Germinal center (tissue), 1 donor: ENCODE results near the gene RAD51B.

Experiments used
- DNase-seq: peaks from one replicate; pipeline ENCODE4 v3.0.0; 2012; ENCODE audit warnings: mixed read lengths, low spot score

Gene RAD51B

DNA sequence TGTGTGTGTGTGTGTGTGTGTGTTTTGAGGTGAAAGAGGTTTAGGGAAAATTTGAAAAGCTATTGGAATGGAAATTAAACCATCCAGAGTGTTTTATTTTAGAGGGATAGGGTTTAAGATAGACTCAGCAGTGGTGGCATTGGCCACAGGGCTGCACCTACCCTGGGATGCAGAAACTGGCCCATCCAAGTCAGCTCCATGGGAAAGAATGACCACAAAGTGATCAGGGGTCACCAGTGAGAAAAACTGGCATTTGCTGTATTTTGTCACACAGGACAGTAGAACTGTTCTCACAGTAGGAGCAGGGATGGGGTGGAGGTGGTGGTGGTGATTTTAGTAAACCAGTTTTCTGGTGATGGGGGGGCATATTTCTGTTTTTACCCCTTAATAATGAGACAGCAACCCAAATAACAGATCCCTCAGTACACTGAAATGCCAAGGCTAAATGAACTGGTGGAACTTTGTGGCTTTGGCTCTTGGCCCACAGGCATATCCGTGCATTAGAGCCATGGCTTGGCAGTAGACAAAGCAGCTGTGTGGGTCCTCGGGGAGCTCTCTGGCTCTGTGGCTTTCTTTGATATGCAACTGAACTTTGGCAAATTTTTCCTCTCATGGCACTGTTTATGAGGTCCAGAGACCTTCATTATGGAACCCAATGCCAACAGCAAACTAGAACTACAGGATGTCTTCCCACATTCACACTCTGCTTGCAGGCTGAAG, 625.0 kb downstream of the RAD51B start:
- no peak for DNase-seq

DNA sequence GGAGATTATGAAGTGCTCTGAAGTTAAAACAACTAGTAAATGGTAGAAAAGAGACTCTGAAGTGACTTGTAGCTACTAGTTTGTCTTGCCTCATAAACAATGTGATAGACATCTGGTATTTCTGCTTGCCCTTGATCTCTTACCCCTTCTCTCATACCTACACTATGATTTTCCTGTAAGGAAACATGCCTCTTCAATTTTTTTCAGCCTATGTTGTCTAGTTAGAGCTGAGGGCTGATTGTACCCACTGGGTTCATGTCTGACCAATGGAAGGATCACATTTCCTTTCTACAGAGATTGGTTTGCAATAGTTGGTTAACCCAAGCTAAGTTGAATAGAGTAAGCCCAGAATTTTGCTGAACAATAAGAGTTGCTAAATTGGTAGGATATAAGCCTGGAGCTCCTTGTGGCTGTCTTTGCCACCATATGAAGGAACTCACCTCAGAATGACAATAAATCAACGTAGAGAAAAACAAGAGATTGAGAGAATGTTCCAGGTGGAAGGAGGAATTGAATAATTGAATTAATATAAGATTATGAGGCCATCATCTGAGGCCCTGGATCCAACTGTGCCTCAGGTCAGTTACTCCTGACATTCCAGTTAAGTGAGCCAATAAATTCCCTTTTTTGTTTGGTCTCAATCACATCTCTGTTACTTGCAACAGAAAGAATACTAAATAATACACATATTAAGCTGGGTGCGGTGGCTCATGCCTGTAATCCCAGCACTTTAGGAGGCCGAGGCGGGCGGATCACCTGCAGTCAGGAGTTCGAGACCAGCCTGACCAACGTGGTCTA, 626.9 kb downstream of the RAD51B start:
- DNase-seq, result no peak

GRCh38 chr14:68447581-68448251, 628.1 kb downstream of the RAD51B start:
- no peak for DNase-seq

- DNase-seq, result no peak
These were observed 628.8 kb downstream of the RAD51B start for GRCh38 chr14:68448252-68448902.

DNA sequence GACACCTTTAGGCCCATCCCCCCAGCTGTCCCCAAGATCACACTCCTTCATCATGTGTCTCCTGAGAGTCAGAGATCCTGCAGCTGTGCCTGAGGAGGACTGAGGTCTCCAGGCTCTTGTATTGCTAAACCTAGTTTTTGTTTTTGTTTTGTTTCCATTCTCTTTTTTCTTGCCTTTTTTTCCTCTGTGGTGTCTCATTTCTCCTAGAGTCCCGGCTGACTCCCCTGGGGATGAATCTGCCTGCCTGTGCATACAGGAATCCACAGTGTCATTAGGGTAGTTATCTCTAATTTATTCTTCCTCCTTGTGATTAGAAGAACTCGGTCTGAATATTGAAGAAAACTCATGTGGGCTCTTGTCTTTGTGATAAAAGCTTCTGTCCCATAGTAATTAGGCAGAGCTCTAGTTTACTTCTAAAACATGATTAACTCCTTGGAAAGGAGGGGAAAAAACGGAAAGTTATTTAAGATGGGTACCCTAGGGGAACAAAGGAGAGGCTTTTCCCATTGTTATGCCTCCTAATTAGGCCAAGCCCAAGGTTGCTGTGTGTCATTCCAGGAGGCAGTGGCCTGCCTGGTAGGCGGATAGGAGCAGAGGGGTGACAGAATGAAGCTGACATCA, 630.1 kb downstream of the RAD51B start:
- DNase-seq, result no peak

DNA sequence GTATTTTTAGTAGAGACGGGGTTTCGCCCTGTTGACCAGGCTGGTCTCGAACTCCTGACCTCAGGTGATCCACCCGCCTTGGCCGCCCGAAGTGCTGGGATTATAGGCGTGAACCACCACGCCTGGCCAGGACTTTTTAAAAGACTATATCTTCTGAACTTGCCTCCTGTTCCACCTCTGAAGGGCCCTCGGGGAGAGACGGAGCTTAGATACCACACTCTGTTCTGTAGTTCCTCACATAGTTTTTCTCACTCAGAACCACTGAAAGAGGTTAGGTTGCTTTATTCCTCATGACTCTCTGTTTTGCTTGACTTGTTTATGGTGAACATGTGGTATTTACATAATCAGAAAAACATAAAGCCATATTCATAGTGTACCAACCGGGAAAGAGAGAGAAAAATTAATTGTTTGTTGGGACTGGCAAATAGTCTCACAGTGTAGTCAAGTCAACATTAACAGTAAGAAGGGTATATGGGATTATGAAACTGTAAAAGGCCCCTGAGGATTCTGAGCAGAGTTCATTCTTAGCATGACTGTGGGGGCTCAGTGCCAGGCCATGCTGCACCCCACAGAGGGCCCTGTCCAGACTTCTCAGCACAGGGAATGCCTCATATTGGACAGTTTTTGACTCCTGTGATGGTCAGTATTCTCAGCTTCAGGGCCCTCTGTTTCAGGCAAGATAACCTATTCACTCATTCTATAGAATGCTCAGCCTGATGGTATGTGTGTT, 631.0 kb downstream of the RAD51B start:
- no peak for DNase-seq

DNA sequence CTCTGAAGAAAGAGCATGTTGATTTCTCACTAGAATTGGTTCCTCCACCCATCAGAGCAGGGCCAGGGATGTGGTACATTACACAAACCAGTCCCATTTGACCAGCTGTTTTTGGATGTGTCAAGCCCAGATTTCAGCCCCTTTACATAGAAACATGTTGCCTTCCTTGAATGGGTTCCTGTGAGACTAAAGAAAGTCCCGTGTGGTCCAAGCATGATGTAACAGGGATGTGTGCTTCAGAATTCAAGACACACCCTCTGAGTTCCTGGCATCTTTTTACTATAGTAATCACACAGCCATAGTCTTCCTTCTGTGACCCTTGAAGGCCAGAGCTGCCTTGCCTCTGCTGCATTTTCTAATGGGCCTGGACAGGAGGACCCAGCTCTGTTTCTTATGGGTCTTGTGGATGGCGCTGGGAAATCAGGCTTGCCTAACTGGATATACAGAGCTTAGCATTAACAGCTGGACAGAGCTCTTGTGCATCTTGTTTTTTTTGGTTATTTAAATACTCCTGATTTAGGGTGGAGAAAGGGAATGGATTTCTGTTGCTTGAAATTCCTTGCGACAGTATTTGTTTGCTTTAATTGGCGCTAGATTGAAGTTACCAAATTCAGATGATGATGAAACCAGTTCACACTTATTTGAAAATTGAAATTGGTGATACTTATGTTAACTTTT, 632.3 kb downstream of the RAD51B start:
- no peak for DNase-seq

DNA sequence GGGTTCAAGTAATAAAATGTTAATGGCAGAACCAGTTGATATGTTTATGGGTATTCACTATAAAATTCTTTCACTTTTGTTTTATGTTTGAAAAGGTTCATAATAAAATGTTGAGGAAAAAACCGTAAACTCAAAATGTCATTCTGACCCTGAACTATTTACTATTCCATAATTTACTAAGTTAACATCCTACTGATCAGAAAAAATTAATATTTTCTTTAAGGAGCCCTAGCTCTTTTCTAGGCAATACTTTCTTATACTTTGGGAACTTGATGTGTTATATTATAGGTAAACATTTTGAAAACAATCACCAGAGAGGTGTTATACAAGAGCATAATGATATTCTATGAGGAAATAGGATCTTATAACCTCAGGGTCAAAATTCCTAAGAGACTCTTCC, 638.7 kb downstream of the RAD51B start:
- DNase-seq, result no peak

DNA sequence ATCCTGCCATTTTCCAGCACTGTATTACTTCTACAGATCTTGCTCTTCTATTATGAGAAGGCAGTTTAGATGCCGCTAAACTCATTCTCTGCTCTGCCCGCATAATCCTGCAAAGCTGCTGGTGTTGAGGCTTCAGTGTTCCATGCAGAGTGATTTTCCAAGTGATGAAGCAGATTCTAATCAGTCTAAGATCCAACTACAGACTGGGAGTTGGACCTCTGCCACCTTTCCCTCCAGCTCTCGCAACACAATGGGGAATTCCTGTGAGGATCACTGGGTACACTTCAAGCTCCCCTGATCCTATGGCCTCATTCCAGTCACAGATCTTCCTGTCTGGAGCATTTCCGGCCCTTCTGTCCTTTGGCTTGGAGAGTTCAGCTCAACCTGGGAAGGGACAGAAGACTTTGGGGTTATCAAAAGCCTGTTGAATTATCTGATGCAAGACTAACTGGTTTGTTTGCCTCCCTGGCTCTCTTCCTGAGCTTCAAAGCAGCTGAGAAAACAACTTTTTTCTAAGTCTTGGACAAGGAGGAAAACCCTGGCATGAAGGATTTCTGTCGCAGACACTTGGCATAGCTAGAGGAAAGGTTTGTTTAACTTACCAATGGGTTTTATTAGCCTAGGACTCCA, 639.4 kb downstream of the RAD51B start:
- no peak for DNase-seq

- no peak for DNase-seq
These were observed 640.0 kb downstream of the RAD51B start for GRCh38 chr14:68459480-68460136.

DNA sequence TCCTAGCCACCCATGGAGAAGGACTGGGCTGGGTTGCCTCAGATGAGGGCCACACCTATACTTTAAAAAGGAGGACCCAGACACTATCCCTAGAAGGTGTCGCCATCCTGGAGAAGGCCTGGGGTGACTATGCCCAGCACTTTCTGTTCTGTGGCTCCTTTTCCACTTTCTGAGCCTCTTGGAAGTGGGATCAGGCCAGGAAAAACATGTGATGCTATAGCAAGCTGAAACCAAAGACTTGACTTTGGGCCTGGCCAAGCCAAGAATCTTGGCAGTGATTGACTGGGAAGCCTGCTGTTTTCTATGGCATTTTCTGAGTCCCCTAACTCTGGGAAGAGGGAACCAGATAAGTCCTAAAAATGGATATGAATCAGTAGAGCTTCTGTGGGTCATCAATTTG, 641.0 kb downstream of the RAD51B start:
- DNase-seq, result no peak

DNA sequence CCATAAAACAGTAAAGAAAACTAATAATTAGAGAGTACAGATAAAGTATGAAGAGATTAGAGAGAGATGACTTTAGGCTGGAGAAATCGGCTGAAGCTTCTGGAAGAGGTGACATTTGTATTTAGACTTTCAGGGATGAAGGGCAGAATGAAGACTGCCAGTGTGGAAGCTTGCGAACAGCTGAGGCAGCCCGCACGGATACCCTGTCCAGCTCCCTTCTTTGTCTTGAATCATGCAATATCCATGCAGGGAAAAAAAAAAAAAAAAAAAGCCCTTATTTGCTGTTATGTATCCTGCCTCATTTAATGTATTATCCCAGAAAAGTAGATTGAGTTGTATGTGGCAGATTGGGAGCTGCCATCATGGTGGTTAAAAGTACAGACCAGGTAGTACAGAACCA, 641.5 kb downstream of the RAD51B start:
- no peak for DNase-seq

GRCh38 chr14:68462683-68463082, 643.1 kb downstream of the RAD51B start:
- DNase-seq, result no peak

DNA sequence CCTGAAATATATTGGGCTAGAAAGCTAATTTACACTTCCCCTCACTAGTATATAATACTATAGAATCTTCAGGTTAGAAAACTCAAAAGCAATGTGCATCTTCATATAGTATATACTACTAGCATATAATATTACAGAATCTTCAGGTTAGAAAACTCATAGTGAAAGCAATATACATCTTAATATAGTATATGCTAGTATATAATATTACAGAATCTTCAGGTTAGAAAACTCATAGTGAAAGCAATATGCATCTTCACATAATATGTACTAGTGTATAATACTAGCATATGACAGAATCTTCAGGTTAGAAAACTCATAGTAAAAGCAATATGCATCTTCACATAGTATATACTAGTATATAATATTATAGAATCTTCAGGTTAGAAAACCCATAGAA, 643.7 kb downstream of the RAD51B start:
- no peak for DNase-seq

DNA sequence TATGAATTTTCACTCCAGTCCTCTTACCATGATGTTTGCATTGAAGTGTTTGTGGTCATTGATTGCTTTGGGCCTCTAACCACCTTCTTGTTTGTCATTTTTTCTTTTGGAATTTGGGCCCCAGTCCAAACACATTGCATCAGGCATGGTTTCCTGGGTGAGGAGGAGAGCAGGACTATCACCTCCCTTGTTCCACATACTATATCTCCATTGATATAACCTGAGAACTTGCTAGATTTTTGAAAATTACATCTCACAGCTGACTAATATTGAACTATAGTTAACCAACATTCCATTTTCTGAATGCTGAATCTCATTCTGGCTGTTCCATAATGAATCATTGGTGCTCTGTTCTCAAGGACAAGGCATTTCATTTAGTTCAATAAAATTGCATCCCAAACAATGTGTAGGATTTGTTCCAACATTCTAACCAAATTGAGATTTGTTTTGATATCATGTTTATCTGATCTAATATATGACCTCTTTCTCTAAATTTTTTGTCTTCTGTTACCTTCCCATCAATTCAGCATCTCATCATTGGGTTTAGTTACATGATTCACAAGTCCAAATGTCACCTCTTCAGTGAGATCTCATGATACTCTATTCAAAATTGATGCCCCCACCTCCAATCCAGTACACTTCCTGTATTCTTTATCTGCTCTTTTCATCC, 644.3 kb downstream of the RAD51B start:
- DNase-seq, result no peak

DNA sequence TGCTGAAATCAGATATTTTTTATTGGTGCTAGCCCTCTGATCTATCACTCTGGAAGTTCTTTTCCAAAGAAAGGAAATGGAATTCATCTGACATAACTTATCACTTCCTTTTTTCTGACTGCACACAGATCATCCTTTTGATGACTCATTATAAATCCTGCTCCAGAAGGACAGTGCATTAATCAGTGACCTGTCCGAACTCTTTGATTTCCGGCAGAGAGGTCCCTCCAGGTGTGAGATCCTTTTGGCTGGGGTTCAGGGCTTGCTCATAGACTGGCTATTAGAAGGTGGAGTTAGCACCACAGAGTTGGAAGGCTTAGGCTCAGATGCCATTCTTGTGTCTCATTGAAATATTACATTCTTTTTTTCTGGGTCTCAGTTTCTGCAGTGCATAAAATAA, 645.1 kb downstream of the RAD51B start:
- DNase-seq, result no peak

DNA sequence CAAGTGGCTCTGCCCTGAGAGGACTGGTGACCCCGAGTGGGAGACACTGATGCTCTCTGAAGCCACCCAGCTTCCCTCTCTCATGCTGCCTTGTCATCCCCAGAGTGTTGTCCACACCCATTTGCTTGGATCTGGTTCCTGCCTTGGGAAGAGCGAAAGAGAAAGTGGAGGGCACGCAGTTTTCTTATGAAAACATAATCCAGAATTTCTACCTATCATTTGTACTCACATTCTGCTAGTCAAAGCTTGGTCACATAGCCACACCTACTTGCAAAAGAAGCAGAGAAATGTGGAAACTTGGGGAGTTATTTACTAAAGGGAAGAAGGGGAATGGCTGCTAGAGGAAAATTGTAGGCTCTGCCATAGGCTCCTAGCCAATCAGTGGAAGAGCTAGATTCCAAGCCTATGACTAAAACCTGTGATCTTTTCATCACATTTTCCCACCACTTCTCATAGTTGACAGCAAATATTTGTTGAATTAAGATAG, 647.0 kb downstream of the RAD51B start:
- DNase-seq, result no peak

DNA sequence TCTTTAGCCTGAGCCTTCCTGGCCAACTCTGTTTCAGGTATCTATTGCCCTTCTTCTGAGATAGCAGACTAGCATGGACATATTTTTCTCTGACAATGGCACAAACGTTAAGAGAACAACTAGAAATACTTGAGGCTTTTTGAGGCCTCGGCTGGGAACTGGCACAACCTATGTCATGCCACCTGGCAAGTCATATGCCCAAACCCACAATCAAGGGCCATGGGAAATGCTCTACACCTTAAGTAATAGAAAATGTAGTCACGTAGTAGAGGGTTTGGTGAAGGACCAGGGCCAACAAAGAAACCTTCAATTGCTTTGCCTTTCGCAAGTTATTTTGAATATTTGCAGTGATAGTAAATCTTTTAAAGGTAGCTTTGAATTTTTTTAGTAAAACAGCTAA, 647.8 kb downstream of the RAD51B start:
- no peak for DNase-seq
